Fibroblast of pulmonary artery (primary cell): ENCODE results near the gene DENND1A.

Experiments
- DNase-seq: peaks from one replicate; pipeline ENCODE4 v3.0.0-alpha.2; 2010; ENCODE audit warnings: low read depth
- H3K4me3 ChIP-seq: replicated peaks from 2 replicates; pipeline ENCODE4 v1.5.1; 2011; ENCODE audit warnings: low read depth, mild to moderate bottlenecking, control low read depth, low read length, moderate library complexity
- CTCF ChIP-seq: IDR thresholded peaks from 2 replicates; pipeline ENCODE4 v1.5.1; 2011; ENCODE audit warnings: mild to moderate bottlenecking, control low read depth, low read length, inconsistent platforms; ENCODE audit errors: missing control alignments

DENND1A gene

DNA sequence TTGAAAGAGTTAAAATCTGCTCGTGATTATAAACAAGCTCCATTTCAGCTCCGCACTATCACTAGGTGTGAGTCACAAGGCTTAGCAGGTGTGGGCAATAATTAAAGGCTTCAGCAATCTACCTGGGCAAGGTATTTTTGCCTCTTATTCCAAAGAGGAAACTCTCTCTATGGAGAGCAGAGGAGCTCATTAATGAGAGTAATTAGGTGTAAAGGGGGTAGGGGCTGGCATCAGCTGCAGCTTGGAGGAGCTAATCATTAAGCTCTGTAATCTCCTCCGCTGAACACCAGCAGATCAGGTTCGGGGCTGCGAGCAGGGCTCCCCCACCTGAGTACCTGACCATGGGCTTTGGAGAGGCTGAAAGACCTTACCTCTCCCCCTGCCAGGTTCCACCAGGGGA lies 444.7 kb downstream of the DENND1A start:
- no peak for TF ChIP-seq CTCF
- H3K4me3 ChIP-seq, result no peak overlapping the region
- DNase-seq, result no peak

DNA sequence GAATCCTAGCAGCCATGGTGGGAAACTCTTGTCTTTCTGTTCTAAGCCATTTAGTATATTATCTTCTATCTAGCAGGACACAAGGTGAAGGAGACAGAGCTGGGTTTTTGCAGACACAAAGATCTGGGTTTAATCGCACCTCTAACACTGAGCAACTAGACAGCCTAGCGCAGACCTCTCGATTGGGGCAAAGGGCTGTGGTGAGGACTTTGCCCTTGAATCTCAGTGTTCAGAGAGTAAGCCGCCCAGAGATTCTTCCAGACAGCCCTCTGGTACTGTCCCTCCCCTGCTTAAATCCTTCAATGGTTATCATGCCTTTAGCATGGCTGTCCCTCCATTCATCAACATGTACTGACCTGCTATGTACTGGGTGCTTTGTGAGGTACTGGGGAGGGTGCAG lies 445.8 kb downstream of the DENND1A start:
- H3K4me3 ChIP-seq, result no peak overlapping the region
- DNase-seq, result no peak
- TF ChIP-seq CTCF, result no peak

GRCh38 chr9:123483191-123483803 lies 446.6 kb downstream of the DENND1A start:
- no peak for DNase-seq
- no peak for TF ChIP-seq CTCF
- H3K4me3 ChIP-seq, result no peak overlapping the region

DNA sequence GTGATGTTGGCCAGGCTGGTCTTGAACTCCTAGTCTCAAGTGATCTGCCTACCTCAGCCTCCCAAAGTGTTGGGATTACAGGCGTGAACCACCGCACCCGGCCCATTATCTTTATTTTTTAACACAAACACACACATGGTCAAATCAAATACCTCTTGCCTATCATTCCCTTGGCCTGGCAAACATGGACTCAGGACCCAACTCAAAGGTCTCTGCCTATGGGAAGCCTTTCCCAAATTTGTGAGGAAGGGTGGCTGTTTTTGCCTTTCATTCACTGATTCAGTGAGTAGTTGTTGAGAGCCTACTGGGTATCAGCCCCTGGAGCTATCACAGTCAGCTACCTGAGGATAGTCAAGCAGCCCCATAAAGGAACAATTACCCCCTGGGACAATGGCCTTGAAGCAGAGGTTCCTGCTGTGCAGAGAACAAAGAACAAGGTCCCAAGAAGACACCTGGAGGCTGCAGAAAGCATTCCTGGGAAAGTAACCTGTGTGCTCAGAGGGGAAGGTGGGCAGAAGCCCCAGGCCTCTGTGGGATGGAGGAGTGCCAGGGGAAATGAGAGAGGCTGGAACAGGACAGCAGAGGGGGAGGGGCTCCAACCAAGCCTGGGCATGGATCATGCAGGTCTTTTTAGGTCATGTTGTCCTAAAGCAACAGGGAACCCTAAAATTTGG lies 447.5 kb downstream of the DENND1A start:
- H3K4me3 ChIP-seq, result no peak overlapping the region
- DNase-seq, result no peak
- no peak for TF ChIP-seq CTCF

DNA sequence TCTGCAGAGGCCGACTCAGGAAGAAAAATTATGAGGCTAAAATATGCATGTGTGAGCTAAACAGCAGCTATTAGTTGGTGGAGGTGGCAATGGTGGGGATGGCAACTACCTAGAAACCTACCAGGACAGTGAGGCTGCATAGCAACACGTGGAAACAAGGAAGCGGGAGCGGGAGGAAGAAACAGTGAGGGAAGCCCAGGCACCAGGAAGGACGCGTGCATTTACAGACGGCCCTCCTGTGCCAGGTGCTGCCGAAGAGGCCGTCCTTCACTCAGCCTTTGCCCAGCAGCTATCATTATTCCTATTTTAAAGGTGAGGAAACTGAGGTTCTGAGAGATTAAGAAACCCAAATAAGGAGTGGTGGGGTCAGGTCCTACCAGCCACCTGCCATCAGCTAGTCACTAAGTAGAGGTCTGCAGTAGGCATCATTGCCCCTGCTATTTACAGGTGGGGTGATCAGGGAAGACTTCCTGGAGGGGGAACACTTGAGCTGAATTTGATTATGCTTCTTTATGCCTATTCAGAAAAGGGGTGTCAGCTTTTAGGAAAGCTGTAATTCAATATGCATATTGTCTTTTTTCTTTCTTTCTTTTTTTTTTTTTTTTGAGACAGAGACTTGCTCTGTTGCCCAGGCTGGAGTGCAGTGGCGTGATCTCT lies 448.6 kb downstream of the DENND1A start:
- H3K4me3 ChIP-seq, result no peak overlapping the region
- no peak for TF ChIP-seq CTCF
- no peak for DNase-seq

GRCh38 chr9:123480791-123481190 lies 449.1 kb downstream of the DENND1A start:
- H3K4me3 ChIP-seq, result no peak overlapping the region
- no peak for DNase-seq
- no peak for TF ChIP-seq CTCF
